DMS 273 (cell line): ENCODE measurements around the gene CDK14.

Experiments
- DNase-seq: peaks from one replicate; lab custom pipeline; 2025; ENCODE audit not compliant: unreplicated experiment; lab: John Stamatoyannopoulos, UW

CDK14 gene

GRCh38 chr7:90596671-90597562 is 796 bp downstream of the CDK14 start:
- DNase-seq = peak; percentile 68

- DNase-seq = peak; percentile 29
These were observed 1.6 kb downstream of the CDK14 start for GRCh38 chr7:90597563-90598253.

- no peak for DNase-seq
These were observed 2.9 kb downstream of the CDK14 start for GRCh38 chr7:90599038-90599437.

- no peak for DNase-seq
These were observed 3.9 kb downstream of the CDK14 start for GRCh38 chr7:90599892-90600555.

GRCh38 chr7:90602303-90602702 is 6.2 kb downstream of the CDK14 start:
- DNase-seq = no peak

GRCh38 chr7:90603346-90603745 is 7.2 kb downstream of the CDK14 start:
- no peak for DNase-seq

GRCh38 chr7:90604383-90604782 is 8.3 kb downstream of the CDK14 start:
- peak; percentile 20 for DNase-seq

GRCh38 chr7:90605055-90605454 is 8.9 kb downstream of the CDK14 start:
- peak; percentile 70 for DNase-seq

GRCh38 chr7:90607196-90607595 is 11.1 kb downstream of the CDK14 start:
- no peak for DNase-seq

- DNase-seq = no peak
These were observed 14.0 kb downstream of the CDK14 start for GRCh38 chr7:90610105-90610504.

- no peak for DNase-seq
These were observed 15.0 kb downstream of the CDK14 start for GRCh38 chr7:90611115-90611514.

GRCh38 chr7:90613088-90613498 is 17.0 kb downstream of the CDK14 start:
- no peak for DNase-seq

- DNase-seq = no peak
These were observed 21.3 kb downstream of the CDK14 start for GRCh38 chr7:90617442-90617841.

GRCh38 chr7:90618876-90619275 is 22.8 kb downstream of the CDK14 start:
- DNase-seq = no peak

- DNase-seq = no peak
These were observed 25.1 kb downstream of the CDK14 start for GRCh38 chr7:90621125-90621746.

- DNase-seq = no peak
These were observed 25.6 kb downstream of the CDK14 start for GRCh38 chr7:90621747-90622140.

GRCh38 chr7:90622670-90623069 is 26.5 kb downstream of the CDK14 start:
- no peak for DNase-seq

GRCh38 chr7:90624225-90624911 is 28.2 kb downstream of the CDK14 start:
- no peak for DNase-seq

- DNase-seq = no peak
These were observed 28.9 kb downstream of the CDK14 start for GRCh38 chr7:90625051-90625450.

- peak; percentile 83 for DNase-seq
These were observed 29.4 kb downstream of the CDK14 start for GRCh38 chr7:90625562-90625961.

GRCh38 chr7:90626013-90626412 is 29.9 kb downstream of the CDK14 start:
- no peak for DNase-seq
